ENCODE data around the gene CRIP2. TPM values are rescaled to one million over a fixed set of nuclear protein-coding genes. Genes with fewer than 3 reads are reported as not detected.

The CRIP2 gene
- total RNA-seq, 3 donors from 2014 or later: 46.2 to 146 (median 92.1) TPM

- TF ChIP-seq POLR2A (IDR thresholded peaks at IDR 0.05) (no peak), CTCF (IDR thresholded peaks at IDR 0.05) (no peak), POLR2AphosphoS5 (IDR thresholded peaks at IDR 0.05) (no peak)
- no peak for DNase-seq (ENCODE audit: low spot score in 2 of 2)
- intact Hi-C loops (cut with DNase I; ENCODE audit: low total_unique reads): no loop called here
- H3K27ac ChIP-seq: no peak overlapping the region
- no peaks in the 10 kb centered on the region for H3K4me1 ChIP-seq
- no peaks in the 10 kb centered on the region for H3K9me3 ChIP-seq
- H3K4me3 ChIP-seq: no peak overlapping the region
- H3K27me3 ChIP-seq: no peaks in the 10 kb centered on the region
- H3K36me3 ChIP-seq: no peaks in the 10 kb centered on the region
These were observed 23.5 kb upstream of the CRIP2 start for GRCh38 chr14:105450864-105451720.

DNA sequence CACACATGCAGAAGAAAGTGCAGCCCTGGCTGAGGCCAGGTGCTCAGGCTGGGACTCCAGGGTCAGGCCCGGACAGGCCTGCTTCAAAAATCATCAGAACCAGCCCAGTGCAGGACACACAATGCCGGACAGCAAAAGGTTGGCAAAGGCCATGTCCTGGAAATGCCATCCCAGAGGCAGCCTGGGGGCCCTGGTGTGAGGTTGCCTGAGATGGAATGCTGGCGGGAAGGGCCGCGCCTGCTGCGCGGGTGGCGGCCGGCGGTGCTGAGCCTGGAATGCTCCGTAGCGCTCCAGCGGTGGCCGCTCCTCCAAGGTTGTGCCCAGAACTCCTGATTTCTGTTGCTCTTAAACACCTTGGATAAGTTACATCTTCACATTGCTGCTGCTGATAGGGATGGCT, 21.7 kb upstream of the CRIP2 start:
- H3K4me1 ChIP-seq: no peaks in the 10 kb centered on the region
- no peaks in the 10 kb centered on the region for H3K27me3 ChIP-seq
- no peak overlapping the region for H3K4me3 ChIP-seq
- DNase-seq (ENCODE audit: low spot score in 2 of 2): no peak
- intact Hi-C loops (cut with DNase I; ENCODE audit: low total_unique reads): no loop called here
- H3K36me3 ChIP-seq: no peaks in the 10 kb centered on the region
- no peaks in the 10 kb centered on the region for H3K9me3 ChIP-seq
- peak in 1 of 3 donors; percentile 10 for TF ChIP-seq POLR2AphosphoS5 (IDR thresholded peaks at IDR 0.05)
- no peak for TF ChIP-seq POLR2A (IDR thresholded peaks at IDR 0.05)
- peak overlapping the region in 1 of 2 donors; percentile 19 for H3K27ac ChIP-seq

DNA sequence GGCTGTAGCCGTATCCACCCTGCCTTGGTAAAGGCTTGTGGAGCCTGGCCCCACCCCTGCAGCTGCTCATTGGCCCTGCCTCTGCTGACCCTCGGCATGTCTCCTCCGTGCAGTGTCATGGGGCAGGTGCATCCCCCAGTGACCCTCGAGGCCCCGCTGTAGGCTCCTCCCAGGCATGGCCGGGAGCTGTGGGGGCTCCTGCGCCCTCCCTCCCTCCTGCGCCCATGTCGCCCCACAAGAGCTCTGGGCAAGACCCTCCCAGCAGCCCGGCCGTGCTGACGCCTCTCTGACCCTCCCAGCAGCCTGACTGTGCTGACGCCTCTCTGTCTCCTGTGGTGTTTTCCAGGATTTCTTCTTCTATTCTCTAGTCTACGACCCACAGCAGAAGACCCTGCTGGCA, 20.8 kb upstream of the CRIP2 start:
- DNase-seq (ENCODE audit: low spot score in 2 of 2): no peak
- intact Hi-C loops (cut with DNase I; ENCODE audit: low total_unique reads): no loop called here
- no peaks in the 10 kb centered on the region for H3K36me3 ChIP-seq
- H3K4me3 ChIP-seq: no peak overlapping the region
- H3K4me1 ChIP-seq: no peaks in the 10 kb centered on the region
- TF ChIP-seq CTCF (IDR thresholded peaks at IDR 0.05) (no peak), POLR2A (IDR thresholded peaks at IDR 0.05) (no peak)
- no peaks in the 10 kb centered on the region for H3K27me3 ChIP-seq
- no peak overlapping the region for H3K27ac ChIP-seq
- H3K9me3 ChIP-seq: no peaks in the 10 kb centered on the region

GRCh38 chr14:105455086-105455640, 19.5 kb upstream of the CRIP2 start:
- no peak for DNase-seq (ENCODE audit: low spot score in 2 of 2)
- TF ChIP-seq POLR2A (IDR thresholded peaks at IDR 0.05): no peak
- TF ChIP-seq POLR2AphosphoS5 (IDR thresholded peaks at IDR 0.05): no peak
- no peak for TF ChIP-seq CTCF (IDR thresholded peaks at IDR 0.05)
- Histone ChIP-seq H3K4me3 (no peak overlapping the region), H3K4me1 (no peaks in the 10 kb centered on the region), H3K9me3 (no peaks in the 10 kb centered on the region), H3K27me3 (no peaks in the 10 kb centered on the region), H3K27ac (no peak overlapping the region), H3K36me3 (no peaks in the 10 kb centered on the region)
- intact Hi-C loops (cut with DNase I; ENCODE audit: low total_unique reads): no loop called here

- Histone ChIP-seq H3K4me1 (no peaks in the 10 kb centered on the region), H3K9me3 (no peaks in the 10 kb centered on the region), H3K36me3 (no peaks in the 10 kb centered on the region), H3K4me3 (no peak overlapping the region), H3K27me3 (no peaks in the 10 kb centered on the region), H3K27ac (no peak overlapping the region)
- intact Hi-C loops (cut with DNase I; ENCODE audit: low total_unique reads): no loop called here
- TF ChIP-seq POLR2AphosphoS5 (IDR thresholded peaks at IDR 0.05) (no peak), CTCF (IDR thresholded peaks at IDR 0.05) (no peak), POLR2A (IDR thresholded peaks at IDR 0.05) (no peak)
- no peak for DNase-seq (ENCODE audit: low spot score in 2 of 2)
These were observed 18.6 kb upstream of the CRIP2 start for GRCh38 chr14:105455766-105456660.
